Rectal smooth muscle tissue (tissue), 1 donor: Measurements from ENCODE around the gene ATAD2B.
"Not testable (repeated sequence)": the region's sequence is repeated elsewhere in the genome, so short reads cannot be mapped to it uniquely, and the experiment has no call there.

Experiments used
- H3K27ac ChIP-seq: one replicate; pipeline ENCODE4 v1.7.0; 2013; ENCODE audit warnings: low read depth, low read length, inconsistent platforms
- H3K27me3 ChIP-seq: one replicate; pipeline ENCODE4 v1.7.0; 2013; ENCODE audit warnings: low read length; ENCODE audit not compliant: control insufficient read depth, insufficient read depth
- H3K36me3 ChIP-seq: one replicate; pipeline ENCODE4 v1.7.0; 2013; ENCODE audit warnings: low read length; ENCODE audit not compliant: control insufficient read depth, insufficient read depth
- H3K4me1 ChIP-seq: one replicate; pipeline ENCODE4 v1.7.0; 2013; ENCODE audit warnings: low read length; ENCODE audit not compliant: control insufficient read depth, insufficient read depth
- H3K4me3 ChIP-seq: one replicate; pipeline ENCODE4 v1.7.0; 2013; ENCODE audit warnings: low read length
- H3K9ac ChIP-seq: one replicate; pipeline ENCODE4 v1.7.0; 2013; ENCODE audit warnings: low read length

Gene ATAD2B

GRCh38 chr2:23926750-23927571 is at the start of gene ATAD2B:
ATAD2B (minus strand) TSS chr2:23927123; CDS start chr2:23926770, 353 bp downstream.
- no peaks in the 10 kb centered on the region for H3K27me3 ChIP-seq
- peak within 1 kb of the TSS; percentile 98 for H3K9ac ChIP-seq
- H3K27ac ChIP-seq: peak within 1 kb of the TSS; percentile 99
- H3K36me3 ChIP-seq: no peaks in the 10 kb centered on the region
- peak within 1 kb of the TSS; percentile 96 for H3K4me3 ChIP-seq
- H3K4me1 ChIP-seq: peaks cover 13% of the 10 kb centered on the region

GRCh38 chr2:23967846-23968245 is 40.9 kb upstream of the ATAD2B start:
- Histone ChIP-seq H3K27me3 (no peaks in the 10 kb centered on the region), H3K4me1 (no peaks in the 10 kb centered on the region), H3K27ac (no peak overlapping the region), H3K9ac (no peak overlapping the region), H3K36me3 (no peaks in the 10 kb centered on the region), H3K4me3 (no peak overlapping the region)

GRCh38 chr2:23954325-23955014 is 27.5 kb upstream of the ATAD2B start:
- no peak overlapping the region for H3K27ac ChIP-seq

GRCh38 chr2:23953625-23954024 is 26.7 kb upstream of the ATAD2B start:
- Histone ChIP-seq H3K27ac (no peak overlapping the region), H3K9ac (no peak overlapping the region), H3K4me1 (no peaks in the 10 kb centered on the region), H3K27me3 (no peaks in the 10 kb centered on the region), H3K4me3 (no peak overlapping the region), H3K36me3 (no peaks in the 10 kb centered on the region)

More at GRCh38 chr2:23954325-23955014, 27.5 kb upstream of the ATAD2B start:
- H3K36me3 ChIP-seq: no peaks in the 10 kb centered on the region
- no peak overlapping the region for H3K9ac ChIP-seq
- no peaks in the 10 kb centered on the region for H3K4me1 ChIP-seq
- H3K27me3 ChIP-seq: no peaks in the 10 kb centered on the region
- no peak overlapping the region for H3K4me3 ChIP-seq

- H3K36me3 ChIP-seq, H3K27ac ChIP-seq, H3K27me3 ChIP-seq, H3K9ac ChIP-seq, H3K4me3 ChIP-seq, H3K4me1 ChIP-seq: not testable (repeated sequence)
These were observed 25.6 kb upstream of the ATAD2B start for GRCh38 chr2:23952558-23952957.

- H3K27ac ChIP-seq: no peak overlapping the region
- H3K9ac ChIP-seq: no peak overlapping the region
- no peaks in the 10 kb centered on the region for H3K4me1 ChIP-seq
These were observed 20.4 kb upstream of the ATAD2B start for GRCh38 chr2:23947350-23947749.

GRCh38 chr2:23944976-23945375 is 18.1 kb upstream of the ATAD2B start:
- no peaks in the 10 kb centered on the region for H3K27me3 ChIP-seq
- H3K9ac ChIP-seq: no peak overlapping the region
- H3K36me3 ChIP-seq: no peaks in the 10 kb centered on the region
- no peak overlapping the region for H3K27ac ChIP-seq
- H3K4me3 ChIP-seq: no peak overlapping the region
- H3K4me1 ChIP-seq: no peaks in the 10 kb centered on the region

More at GRCh38 chr2:23947350-23947749, 20.4 kb upstream of the ATAD2B start:
- H3K36me3 ChIP-seq: no peaks in the 10 kb centered on the region
- no peaks in the 10 kb centered on the region for H3K27me3 ChIP-seq
- no peak overlapping the region for H3K4me3 ChIP-seq

GRCh38 chr2:23944527-23944926 is 17.6 kb upstream of the ATAD2B start:
- Histone ChIP-seq H3K27ac (no peak overlapping the region), H3K4me1 (no peaks in the 10 kb centered on the region), H3K4me3 (no peak overlapping the region), H3K27me3 (no peaks in the 10 kb centered on the region), H3K9ac (no peak overlapping the region), H3K36me3 (no peaks in the 10 kb centered on the region)

GRCh38 chr2:23943666-23944065 is 16.7 kb upstream of the ATAD2B start:
- H3K9ac ChIP-seq: no peak overlapping the region
- H3K36me3 ChIP-seq: no peaks in the 10 kb centered on the region
- peaks cover 4% of the 10 kb centered on the region for H3K4me1 ChIP-seq
- H3K27ac ChIP-seq: no peak overlapping the region
- no peaks in the 10 kb centered on the region for H3K27me3 ChIP-seq
- H3K4me3 ChIP-seq: no peak overlapping the region

GRCh38 chr2:23941644-23942043 is 14.7 kb upstream of the ATAD2B start:
- Histone ChIP-seq H3K27me3 (no peaks in the 10 kb centered on the region), H3K4me1 (peaks cover 4% of the 10 kb centered on the region), H3K4me3 (peak overlapping the region; percentile 94), H3K27ac (no peak overlapping the region), H3K36me3 (no peaks in the 10 kb centered on the region), H3K9ac (no peak overlapping the region)

- H3K4me3 ChIP-seq: peak overlapping the region; percentile 94
- H3K4me1 ChIP-seq: peaks cover 4% of the 10 kb centered on the region
- H3K36me3 ChIP-seq: no peaks in the 10 kb centered on the region
- peak overlapping the region; percentile 56 for H3K9ac ChIP-seq
- H3K27me3 ChIP-seq: no peaks in the 10 kb centered on the region
- H3K27ac ChIP-seq: peak overlapping the region; percentile 91
These were observed 14.0 kb upstream of the ATAD2B start for GRCh38 chr2:23940718-23941620.
